ENCODE data around the gene USP6NL. TPM values are rescaled to one million over a fixed set of nuclear protein-coding genes. Genes with fewer than 3 reads are reported as not detected.

USP6NL gene
- total RNA-seq, 1 experiment from 2014 or later, result 21.4 TPM

GRCh38 chr10:11406746-11407145 is 204.7 kb downstream of the USP6NL start:
- peaks cover 7% of the 10 kb centered on the region for H3K4me1 Mint-ChIP-seq
- H3K27ac Mint-ChIP-seq, result no peak overlapping the region
- ChIA-PET POLR2A (no interaction called here), CTCF (no interaction called here)
- DNase-seq (ENCODE audit: low spot score), result no peak
- no peaks in the 10 kb centered on the region for H3K36me3 Mint-ChIP-seq
- H3K4me3 Mint-ChIP-seq, result no peak overlapping the region
- H3K27me3 Mint-ChIP-seq (ENCODE audit: low read depth), result no peaks in the 10 kb centered on the region
- H3K9me3 Mint-ChIP-seq, result peaks cover 19% of the 10 kb centered on the region
- TF ChIP-seq NR2C2 (CRISPR knock-in tag; IDR thresholded peaks at IDR 0.05), result no peak
- TF ChIP-seq AR (CRISPR knock-in tag; IDR thresholded peaks at IDR 0.05), result no peak
- no peak for TF ChIP-seq CTCF (IDR thresholded peaks at IDR 0.05)
- no peak for TF ChIP-seq GABPB1 (CRISPR knock-in tag; IDR thresholded peaks at IDR 0.05)
- TF ChIP-seq HMGXB4 (CRISPR knock-in tag; IDR thresholded peaks at IDR 0.05), result no peak
- TF ChIP-seq ZNF219 (CRISPR knock-in tag; IDR thresholded peaks at IDR 0.05; ENCODE audit: borderline replicate concordance), result no peak
- no peak for TF ChIP-seq CREB1 (CRISPR knock-in tag; IDR thresholded peaks at IDR 0.05)
- no peak for TF ChIP-seq ELF4 (CRISPR knock-in tag; IDR thresholded peaks at IDR 0.05; ENCODE audit: low read depth)
- TF ChIP-seq ZNF532 (CRISPR knock-in tag; IDR thresholded peaks at IDR 0.05; ENCODE audit: borderline replicate concordance), result no peak
- no peak for ATAC-seq

GRCh38 chr10:11404901-11405300 is 206.5 kb downstream of the USP6NL start:
- Mint-ChIP-seq H3K27ac (no peak overlapping the region), H3K27me3 (ENCODE audit: low read depth) (no peaks in the 10 kb centered on the region), H3K4me3 (no peak overlapping the region), H3K9me3 (peaks cover 19% of the 10 kb centered on the region), H3K4me1 (peaks cover 11% of the 10 kb centered on the region), H3K36me3 (no peaks in the 10 kb centered on the region)
- no peak for DNase-seq (ENCODE audit: low spot score)
- ChIA-PET POLR2A (no interaction called here), CTCF (no interaction called here)
- no peak for ATAC-seq
- no peak for TF ChIP-seq CBFB (CRISPR knock-in tag; IDR thresholded peaks at IDR 0.05; ENCODE audit: low read depth)
- no peak for TF ChIP-seq CDX4 (CRISPR knock-in tag; IDR thresholded peaks at IDR 0.05; ENCODE audit: borderline replicate concordance)
- TF ChIP-seq HMGXB4 (CRISPR knock-in tag; IDR thresholded peaks at IDR 0.05), result no peak
- TF ChIP-seq ZNF121 (CRISPR knock-in tag; IDR thresholded peaks at IDR 0.05), result no peak
- no peak for TF ChIP-seq AR (CRISPR knock-in tag; IDR thresholded peaks at IDR 0.05)
- no peak for TF ChIP-seq MLX (CRISPR knock-in tag; IDR thresholded peaks at IDR 0.05)
- TF ChIP-seq NFYB (CRISPR knock-in tag; conservative IDR thresholded peaks at IDR 0.05; ENCODE audit: low read depth), result no peak
- no peak for TF ChIP-seq FOXP4 (CRISPR knock-in tag; IDR thresholded peaks at IDR 0.05)
